Measurements from ENCODE around the gene PRKAG2. TPM values are rescaled to one million over a fixed set of nuclear protein-coding genes. Genes with fewer than 3 reads are reported as not detected.

Gene PRKAG2
- total and polyA plus RNA-seq, 2 experiments from 2014 or later: 9.1 to 14.9 TPM

DNA sequence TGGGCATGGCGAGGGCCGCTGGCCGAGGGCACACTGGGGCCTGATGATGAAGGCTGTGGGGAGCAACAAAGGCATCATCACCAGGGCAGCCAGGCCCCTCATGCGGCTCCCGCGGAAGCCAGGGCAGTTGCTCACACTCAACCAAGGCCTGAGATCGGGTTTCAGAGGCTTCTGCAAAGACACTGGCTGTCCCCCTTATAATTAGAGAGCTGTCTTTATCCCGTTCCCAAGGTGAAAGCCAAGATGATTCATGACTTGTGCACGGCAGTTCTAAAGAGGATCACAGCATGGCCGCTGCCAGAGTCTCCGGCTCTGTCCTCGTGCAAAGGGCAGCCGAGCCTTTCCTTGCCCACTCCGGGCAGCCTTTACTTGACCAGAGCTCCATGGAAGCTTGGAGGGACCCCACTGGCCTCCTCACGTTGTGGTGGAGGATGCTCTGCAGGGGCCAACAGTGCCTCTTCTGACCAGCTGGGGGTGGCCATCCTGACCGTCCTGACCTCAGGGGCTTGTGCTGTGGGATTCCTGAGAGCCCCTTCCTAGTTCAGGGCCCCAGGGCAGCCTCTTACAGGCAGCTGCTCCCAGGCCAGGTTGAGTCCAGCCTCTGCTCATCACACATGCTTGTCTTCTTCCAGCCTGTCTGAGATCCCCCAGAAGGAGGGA, 82.3 kb downstream of the PRKAG2 start:
- no peak overlapping the region for H3K4me2 ChIP-seq
- no peak overlapping the region for H3K27ac Mint-ChIP-seq
- peaks cover 24% of the 10 kb centered on the region for H3K4me1 Mint-ChIP-seq
- H3K4me1 ChIP-seq (ENCODE audit: insufficient read depth): no peaks in the 10 kb centered on the region; the same call in 1 of the 2 replicates
- peak; percentile 31 for DNase-seq (ENCODE audit: low spot score)
- TF ChIP-seq, protein P1, sequence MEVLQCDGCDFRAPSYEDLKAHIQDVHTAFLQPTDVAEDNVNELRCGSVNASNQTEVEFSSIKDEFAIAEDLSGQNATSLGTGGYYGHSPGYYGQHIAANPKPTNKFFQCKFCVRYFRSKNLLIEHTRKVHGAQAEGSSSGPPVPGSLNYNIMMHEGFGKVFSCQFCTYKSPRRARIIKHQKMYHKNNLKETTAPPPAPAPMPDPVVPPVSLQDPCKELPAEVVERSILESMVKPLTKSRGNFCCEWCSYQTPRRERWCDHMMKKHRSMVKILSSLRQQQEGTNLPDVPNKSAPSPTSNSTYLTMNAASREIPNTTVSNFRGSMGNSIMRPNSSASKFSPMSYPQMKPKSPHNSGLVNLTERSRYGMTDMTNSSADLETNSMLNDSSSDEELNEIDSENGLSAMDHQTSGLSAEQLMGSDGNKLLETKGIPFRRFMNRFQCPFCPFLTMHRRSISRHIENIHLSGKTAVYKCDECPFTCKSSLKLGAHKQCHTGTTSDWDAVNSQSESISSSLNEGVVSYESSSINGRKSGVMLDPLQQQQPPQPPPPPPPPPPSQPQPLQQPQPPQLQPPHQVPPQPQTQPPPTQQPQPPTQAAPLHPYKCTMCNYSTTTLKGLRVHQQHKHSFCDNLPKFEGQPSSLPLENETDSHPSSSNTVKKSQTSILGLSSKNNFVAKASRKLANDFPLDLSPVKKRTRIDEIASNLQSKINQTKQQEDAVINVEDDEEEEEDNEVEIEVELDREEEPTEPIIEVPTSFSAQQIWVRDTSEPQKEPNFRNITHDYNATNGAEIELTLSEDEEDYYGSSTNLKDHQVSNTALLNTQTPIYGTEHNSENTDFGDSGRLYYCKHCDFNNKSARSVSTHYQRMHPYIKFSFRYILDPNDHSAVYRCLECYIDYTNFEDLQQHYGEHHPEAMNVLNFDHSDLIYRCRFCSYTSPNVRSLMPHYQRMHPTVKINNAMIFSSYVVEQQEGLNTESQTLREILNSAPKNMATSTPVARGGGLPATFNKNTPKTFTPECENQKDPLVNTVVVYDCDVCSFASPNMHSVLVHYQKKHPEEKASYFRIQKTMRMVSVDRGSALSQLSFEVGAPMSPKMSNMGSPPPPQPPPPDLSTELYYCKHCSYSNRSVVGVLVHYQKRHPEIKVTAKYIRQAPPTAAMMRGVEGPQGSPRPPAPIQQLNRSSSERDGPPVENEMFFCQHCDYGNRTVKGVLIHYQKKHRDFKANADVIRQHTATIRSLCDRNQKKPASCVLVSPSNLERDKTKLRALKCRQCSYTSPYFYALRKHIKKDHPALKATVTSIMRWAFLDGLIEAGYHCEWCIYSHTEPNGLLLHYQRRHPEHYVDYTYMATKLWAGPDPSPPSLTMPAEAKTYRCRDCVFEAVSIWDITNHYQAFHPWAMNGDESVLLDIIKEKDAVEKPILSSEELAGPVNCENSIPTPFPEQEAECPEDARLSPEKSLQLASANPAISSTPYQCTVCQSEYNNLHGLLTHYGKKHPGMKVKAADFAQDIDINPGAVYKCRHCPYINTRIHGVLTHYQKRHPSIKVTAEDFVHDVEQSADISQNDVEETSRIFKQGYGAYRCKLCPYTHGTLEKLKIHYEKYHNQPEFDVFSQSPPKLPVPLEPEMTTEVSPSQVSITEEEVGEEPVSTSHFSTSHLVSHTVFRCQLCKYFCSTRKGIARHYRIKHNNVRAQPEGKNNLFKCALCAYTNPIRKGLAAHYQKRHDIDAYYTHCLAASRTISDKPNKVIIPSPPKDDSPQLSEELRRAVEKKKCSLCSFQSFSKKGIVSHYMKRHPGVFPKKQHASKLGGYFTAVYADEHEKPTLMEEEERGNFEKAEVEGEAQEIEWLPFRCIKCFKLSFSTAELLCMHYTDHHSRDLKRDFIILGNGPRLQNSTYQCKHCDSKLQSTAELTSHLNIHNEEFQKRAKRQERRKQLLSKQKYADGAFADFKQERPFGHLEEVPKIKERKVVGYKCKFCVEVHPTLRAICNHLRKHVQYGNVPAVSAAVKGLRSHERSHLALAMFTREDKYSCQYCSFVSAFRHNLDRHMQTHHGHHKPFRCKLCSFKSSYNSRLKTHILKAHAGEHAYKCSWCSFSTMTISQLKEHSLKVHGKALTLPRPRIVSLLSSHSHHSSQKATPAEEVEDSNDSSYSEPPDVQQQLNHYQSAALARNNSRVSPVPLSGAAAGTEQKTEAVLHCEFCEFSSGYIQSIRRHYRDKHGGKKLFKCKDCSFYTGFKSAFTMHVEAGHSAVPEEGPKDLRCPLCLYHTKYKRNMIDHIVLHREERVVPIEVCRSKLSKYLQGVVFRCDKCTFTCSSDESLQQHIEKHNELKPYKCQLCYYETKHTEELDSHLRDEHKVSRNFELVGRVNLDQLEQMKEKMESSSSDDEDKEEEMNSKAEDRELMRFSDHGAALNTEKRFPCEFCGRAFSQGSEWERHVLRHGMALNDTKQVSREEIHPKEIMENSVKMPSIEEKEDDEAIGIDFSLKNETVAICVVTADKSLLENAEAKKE (CRISPR knock-in tag; IDR thresholded peaks at IDR 0.05): no peak
- TF ChIP-seq, protein P2, sequence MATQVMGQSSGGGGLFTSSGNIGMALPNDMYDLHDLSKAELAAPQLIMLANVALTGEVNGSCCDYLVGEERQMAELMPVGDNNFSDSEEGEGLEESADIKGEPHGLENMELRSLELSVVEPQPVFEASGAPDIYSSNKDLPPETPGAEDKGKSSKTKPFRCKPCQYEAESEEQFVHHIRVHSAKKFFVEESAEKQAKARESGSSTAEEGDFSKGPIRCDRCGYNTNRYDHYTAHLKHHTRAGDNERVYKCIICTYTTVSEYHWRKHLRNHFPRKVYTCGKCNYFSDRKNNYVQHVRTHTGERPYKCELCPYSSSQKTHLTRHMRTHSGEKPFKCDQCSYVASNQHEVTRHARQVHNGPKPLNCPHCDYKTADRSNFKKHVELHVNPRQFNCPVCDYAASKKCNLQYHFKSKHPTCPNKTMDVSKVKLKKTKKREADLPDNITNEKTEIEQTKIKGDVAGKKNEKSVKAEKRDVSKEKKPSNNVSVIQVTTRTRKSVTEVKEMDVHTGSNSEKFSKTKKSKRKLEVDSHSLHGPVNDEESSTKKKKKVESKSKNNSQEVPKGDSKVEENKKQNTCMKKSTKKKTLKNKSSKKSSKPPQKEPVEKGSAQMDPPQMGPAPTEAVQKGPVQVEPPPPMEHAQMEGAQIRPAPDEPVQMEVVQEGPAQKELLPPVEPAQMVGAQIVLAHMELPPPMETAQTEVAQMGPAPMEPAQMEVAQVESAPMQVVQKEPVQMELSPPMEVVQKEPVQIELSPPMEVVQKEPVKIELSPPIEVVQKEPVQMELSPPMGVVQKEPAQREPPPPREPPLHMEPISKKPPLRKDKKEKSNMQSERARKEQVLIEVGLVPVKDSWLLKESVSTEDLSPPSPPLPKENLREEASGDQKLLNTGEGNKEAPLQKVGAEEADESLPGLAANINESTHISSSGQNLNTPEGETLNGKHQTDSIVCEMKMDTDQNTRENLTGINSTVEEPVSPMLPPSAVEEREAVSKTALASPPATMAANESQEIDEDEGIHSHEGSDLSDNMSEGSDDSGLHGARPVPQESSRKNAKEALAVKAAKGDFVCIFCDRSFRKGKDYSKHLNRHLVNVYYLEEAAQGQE (IDR thresholded peaks at IDR 0.05; ENCODE audit: unreplicated experiment): no peak
- TF ChIP-seq EZH2phosphoT487 (IDR thresholded peaks at IDR 0.05; ENCODE audit: unreplicated experiment): no peak
- TF ChIP-seq ZNF114 (CRISPR knock-in tag; IDR thresholded peaks at IDR 0.05): no peak
- TF ChIP-seq EZH2 (IDR thresholded peaks at IDR 0.05; ENCODE audit: low read depth, unreplicated experiment): no peak
- no peak for TF ChIP-seq JUNB (IDR thresholded peaks at IDR 0.05; ENCODE audit: unreplicated experiment)
- TF ChIP-seq, protein P3, sequence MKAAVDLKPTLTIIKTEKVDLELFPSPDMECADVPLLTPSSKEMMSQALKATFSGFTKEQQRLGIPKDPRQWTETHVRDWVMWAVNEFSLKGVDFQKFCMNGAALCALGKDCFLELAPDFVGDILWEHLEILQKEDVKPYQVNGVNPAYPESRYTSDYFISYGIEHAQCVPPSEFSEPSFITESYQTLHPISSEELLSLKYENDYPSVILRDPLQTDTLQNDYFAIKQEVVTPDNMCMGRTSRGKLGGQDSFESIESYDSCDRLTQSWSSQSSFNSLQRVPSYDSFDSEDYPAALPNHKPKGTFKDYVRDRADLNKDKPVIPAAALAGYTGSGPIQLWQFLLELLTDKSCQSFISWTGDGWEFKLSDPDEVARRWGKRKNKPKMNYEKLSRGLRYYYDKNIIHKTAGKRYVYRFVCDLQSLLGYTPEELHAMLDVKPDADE (IDR thresholded peaks at IDR 0.05): no peak
- TF ChIP-seq, protein P4, sequence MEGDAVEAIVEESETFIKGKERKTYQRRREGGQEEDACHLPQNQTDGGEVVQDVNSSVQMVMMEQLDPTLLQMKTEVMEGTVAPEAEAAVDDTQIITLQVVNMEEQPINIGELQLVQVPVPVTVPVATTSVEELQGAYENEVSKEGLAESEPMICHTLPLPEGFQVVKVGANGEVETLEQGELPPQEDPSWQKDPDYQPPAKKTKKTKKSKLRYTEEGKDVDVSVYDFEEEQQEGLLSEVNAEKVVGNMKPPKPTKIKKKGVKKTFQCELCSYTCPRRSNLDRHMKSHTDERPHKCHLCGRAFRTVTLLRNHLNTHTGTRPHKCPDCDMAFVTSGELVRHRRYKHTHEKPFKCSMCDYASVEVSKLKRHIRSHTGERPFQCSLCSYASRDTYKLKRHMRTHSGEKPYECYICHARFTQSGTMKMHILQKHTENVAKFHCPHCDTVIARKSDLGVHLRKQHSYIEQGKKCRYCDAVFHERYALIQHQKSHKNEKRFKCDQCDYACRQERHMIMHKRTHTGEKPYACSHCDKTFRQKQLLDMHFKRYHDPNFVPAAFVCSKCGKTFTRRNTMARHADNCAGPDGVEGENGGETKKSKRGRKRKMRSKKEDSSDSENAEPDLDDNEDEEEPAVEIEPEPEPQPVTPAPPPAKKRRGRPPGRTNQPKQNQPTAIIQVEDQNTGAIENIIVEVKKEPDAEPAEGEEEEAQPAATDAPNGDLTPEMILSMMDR (conservative IDR thresholded peaks at IDR 0.05; ENCODE audit: low read depth in 2 of 2): no peak
- no peak for TF ChIP-seq CREB1 (CRISPR knock-in tag; IDR thresholded peaks at IDR 0.05; ENCODE audit: low read depth)
- TF ChIP-seq ZNF331 (CRISPR knock-in tag; IDR thresholded peaks at IDR 0.05; ENCODE audit: low read depth): no peak
- no peak for TF ChIP-seq NANOG (IDR thresholded peaks at IDR 0.05; ENCODE audit: borderline replicate concordance)
- TF ChIP-seq STAT1 (IDR thresholded peaks at IDR 0.05; ENCODE audit: unreplicated experiment): no peak
- no peak for TF ChIP-seq POLR2AphosphoS5 (IDR thresholded peaks at IDR 0.05; ENCODE audit: low read depth)
- no peaks in the 10 kb centered on the region for H4K20me1 ChIP-seq (replicated peaks; ENCODE audit: insufficient read depth)
- H3K27ac ChIP-seq (ENCODE audit: low read depth): no peak overlapping the region
- H3K9me2 ChIP-seq (ENCODE audit: insufficient read depth): no peaks in the 10 kb centered on the region
- no peaks in the 10 kb centered on the region for H3K27me3 ChIP-seq (ENCODE audit: insufficient read depth)
- no peaks in the 10 kb centered on the region for H3K79me2 ChIP-seq (replicated peaks; ENCODE audit: insufficient read depth)
- no peak overlapping the region for H2AFZ ChIP-seq
- H3K36me3 Mint-ChIP-seq (ENCODE audit: low read depth): no peaks in the 10 kb centered on the region
- H3K4me3 ChIP-seq: no peak overlapping the region
- no peak overlapping the region for H3K4me3 Mint-ChIP-seq
- H3K9me3 Mint-ChIP-seq: no peaks in the 10 kb centered on the region
- peaks cover 8% of the 10 kb centered on the region for H3K27me3 Mint-ChIP-seq (ENCODE audit: insufficient read depth, low read depth, poor library complexity)
- no peaks in the 10 kb centered on the region for H3K36me3 ChIP-seq (ENCODE audit: insufficient read depth)
- no peaks in the 10 kb centered on the region for H3F3A ChIP-seq (replicated peaks; ENCODE audit: low read depth)
- ATAC-seq: peak; percentile 69
